Activated CD4-positive, alpha-beta T cell treated with anti-CD3 and anti-CD28 coated beads, Interleukin-2, amount 10 ng/mL, durations not matched to agents 24 days and 14 days (primary cell): ENCODE measurements around the gene SLC44A3. TPM values are rescaled to one million over a fixed set of nuclear protein-coding genes. Genes with fewer than 3 reads are reported as not detected.
"Not testable (repeated sequence)": the region's sequence is repeated elsewhere in the genome, so short reads cannot be mapped to it uniquely, and the experiment has no call there.

Source experiments
- DNase-seq: peaks from one replicate; pipeline ENCODE4 v3.0.0; 2022
- H3K27ac Mint-ChIP-seq: one replicate; pipeline ENCODE4 v1.8.0; 2022; ENCODE audit warnings: mild to moderate bottlenecking, mixed read lengths
- H3K27me3 Mint-ChIP-seq: one replicate; pipeline ENCODE4 v1.8.0; 2022; ENCODE audit warnings: mixed read lengths
- H3K36me3 Mint-ChIP-seq: one replicate; pipeline ENCODE4 v1.8.0; 2022; ENCODE audit warnings: low read depth, mild to moderate bottlenecking, mixed read lengths
- H3K4me1 Mint-ChIP-seq: one replicate; pipeline ENCODE4 v1.8.0; 2021; ENCODE audit warnings: mixed read lengths
- H3K4me3 Mint-ChIP-seq: one replicate; pipeline ENCODE4 v1.8.0; 2022; ENCODE audit warnings: mild to moderate bottlenecking, moderate library complexity, mixed read lengths
- H3K9me3 Mint-ChIP-seq: one replicate; pipeline ENCODE4 v1.8.0; 2021; ENCODE audit warnings: mixed read lengths
- intact Hi-C: fragments of 100-400 bp; cut with micrococcal nuclease; formaldehyde crosslinking; loops from one replicate; pipeline ENCODE4 v1.15.1; 2023
- total RNA-seq: library from RNA; stranded (reverse); gene quantifications from 2 replicates; pipeline ENCODE4 v1.2.3, GENCODE V29; 2022

SLC44A3 gene
- total RNA-seq, 1 donor from 2014 or later, result not detected

GRCh38 chr1:94936861-94937620 lies 116.9 kb downstream of the SLC44A3 start:
- Mint-ChIP-seq H3K4me1 (peaks cover 3% of the 10 kb centered on the region), H3K36me3 (no peaks in the 10 kb centered on the region), H3K4me3 (no peak overlapping the region), H3K27me3 (peaks cover 11% of the 10 kb centered on the region), H3K9me3 (no peaks in the 10 kb centered on the region), H3K27ac (no peak overlapping the region)
- intact Hi-C loops, result no loop called here
- no peak for DNase-seq

- DNase-seq, result no peak
- no peaks in the 10 kb centered on the region for H3K9me3 Mint-ChIP-seq
- peaks cover 11% of the 10 kb centered on the region for H3K27me3 Mint-ChIP-seq
- no peak overlapping the region for H3K27ac Mint-ChIP-seq
- H3K4me1 Mint-ChIP-seq, result peaks cover 3% of the 10 kb centered on the region
- intact Hi-C loops, result no loop called here
- no peaks in the 10 kb centered on the region for H3K36me3 Mint-ChIP-seq
- H3K4me3 Mint-ChIP-seq, result no peak overlapping the region
Observed at GRCh38 chr1:94937820-94938219, 117.7 kb downstream of the SLC44A3 start.

- Mint-ChIP-seq H3K4me3 (no peak overlapping the region), H3K9me3 (no peaks in the 10 kb centered on the region), H3K4me1 (peaks cover 2% of the 10 kb centered on the region), H3K36me3 (no peaks in the 10 kb centered on the region), H3K27me3 (peaks cover 20% of the 10 kb centered on the region), H3K27ac (no peak overlapping the region)
- intact Hi-C loops, result no loop called here
- no peak for DNase-seq
Observed at GRCh38 chr1:94940738-94941137, 120.6 kb downstream of the SLC44A3 start.

GRCh38 chr1:94941480-94941879 lies 121.3 kb downstream of the SLC44A3 start:
- intact Hi-C loops, H3K4me3 Mint-ChIP-seq, DNase-seq, H3K36me3 Mint-ChIP-seq, H3K9me3 Mint-ChIP-seq, H3K4me1 Mint-ChIP-seq, H3K27ac Mint-ChIP-seq: not testable (repeated sequence)
- peaks cover 18% of the 10 kb centered on the region for H3K27me3 Mint-ChIP-seq

- H3K4me3 Mint-ChIP-seq, result no peak overlapping the region
- intact Hi-C loops, result no loop called here
- no peak for DNase-seq
- H3K4me1 Mint-ChIP-seq, result peaks cover 2% of the 10 kb centered on the region
- peaks cover 19% of the 10 kb centered on the region for H3K27me3 Mint-ChIP-seq
- no peaks in the 10 kb centered on the region for H3K9me3 Mint-ChIP-seq
- no peaks in the 10 kb centered on the region for H3K36me3 Mint-ChIP-seq
- no peak overlapping the region for H3K27ac Mint-ChIP-seq
Observed at GRCh38 chr1:94942171-94943128, 122.3 kb downstream of the SLC44A3 start.

Other genes starting within 250 kb of the SLC44A3 start
- gene CNN3, start 106.8 kb downstream of the SLC44A3 start, total RNA-seq, result 2.5 and 2.7 TPM in 2 replicates